ENCODE data around the gene ABHD5. TPM values are rescaled to one million over a fixed set of nuclear protein-coding genes. Genes with fewer than 3 reads are reported as not detected.

ABHD5 gene
- total and polyA plus RNA-seq, 2 of the 13 experiments (the other 11 are each of a cell fraction or from before 2014, with no cell fraction given) = 4.5 to 13.3 TPM

DNA sequence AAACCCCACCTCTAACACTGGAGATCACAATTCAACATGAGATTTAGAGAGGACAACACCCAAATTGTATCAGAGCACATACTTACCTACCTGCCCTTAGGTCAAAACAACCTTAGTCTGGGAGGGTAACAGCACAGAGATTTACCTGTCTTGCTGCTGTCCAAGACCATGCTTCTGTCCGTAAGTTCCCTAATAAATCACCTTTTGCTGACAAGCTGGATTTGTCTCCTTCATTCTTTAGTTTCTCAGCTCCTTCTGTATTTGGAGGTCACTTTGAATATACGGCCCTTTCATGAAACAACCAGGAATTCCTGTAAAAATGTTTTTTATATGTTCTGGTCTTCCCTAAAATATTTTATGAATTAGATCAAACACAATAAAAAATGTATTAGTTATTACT, 1.6 kb upstream of the ABHD5 start:
- no TSS peak for BruUV-seq (replicated peaks)
- CTCF ChIA-PET (ENCODE audit: low intra/inter-chr PET ratio, low total read pairs) = no interaction called here
- H2AFZ ChIP-seq (ENCODE audit: low read length) = no peak overlapping the region

DNA sequence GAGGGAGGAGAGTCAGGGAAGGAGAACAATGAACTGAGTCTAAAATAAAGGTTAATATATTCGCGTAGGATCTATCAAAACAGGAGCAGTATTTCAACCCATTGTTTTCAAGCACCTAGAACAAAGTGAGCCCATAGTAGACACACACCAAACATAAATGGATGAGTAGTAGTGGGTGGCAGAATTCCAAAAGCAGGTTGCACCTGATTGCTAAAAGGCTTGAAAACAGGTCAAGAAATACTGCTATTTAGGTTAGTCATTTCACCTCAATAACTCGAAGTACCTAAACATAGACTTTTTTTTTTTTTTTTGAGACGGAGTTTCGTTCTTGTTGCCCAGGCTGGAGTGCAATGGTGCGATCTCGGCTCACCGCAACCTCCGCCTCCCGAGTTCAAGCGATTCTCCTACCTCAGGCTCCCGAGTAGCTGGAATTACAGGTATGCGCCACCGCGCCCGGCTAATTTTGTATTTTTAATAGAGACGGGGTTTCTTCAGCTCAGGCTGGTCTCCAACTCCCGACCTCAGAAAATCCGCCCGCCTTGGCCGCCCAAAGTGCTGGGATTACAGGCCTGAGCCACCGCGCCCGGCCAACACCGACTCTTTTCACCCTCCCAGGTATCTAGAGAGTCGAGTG, 855 bp upstream of the ABHD5 start:
- POLR2A ChIA-PET = interaction anchor here (2.2 kb wide), 1 partner anchor 16 kb away, joined by 8 read pairs; no protein-coding TSS in a partner anchor
- Histone ChIP-seq H3K4me2 (ENCODE audit: low read depth, low read length) (peak overlapping the region; percentile 93), H2AFZ (ENCODE audit: low read length) (no peak overlapping the region), H3K36me3 (replicated peaks in 1 of 2; ENCODE audit: control insufficient read depth in 1 of 2, insufficient read depth in 2 of 2, low read length in 2 of 2) (no peaks in the 10 kb centered on the region), H3K4me1 (ENCODE audit: insufficient read depth, low read length) (peaks cover 27% of the 10 kb centered on the region), H3K4me3 (replicated peaks in 1 of 3; ENCODE audit: insufficient read depth in 1 of 3, low read depth in 2 of 3, low read length in 3 of 3) (peak overlapping the region in 1 of 3 experiments; percentile 82; a peak in 2 of 6 replicates), H4K20me1 (ENCODE audit: insufficient read depth, low read length) (no peaks in the 10 kb centered on the region), H3K27me3 (ENCODE audit: control insufficient read depth in 1 of 2, insufficient read depth in 2 of 2, low read length in 2 of 2) (no peaks in the 10 kb centered on the region), H3K79me2 (ENCODE audit: insufficient read depth, low read length) (peaks cover 12% of the 10 kb centered on the region), H3K9me3 (ENCODE audit: low read length) (no peaks in the 10 kb centered on the region), H3K9ac (ENCODE audit: insufficient read depth, low read depth, low read length) (no peak overlapping the region), H3K27ac (ENCODE audit: extremely low read length, insufficient read depth, low read length) (no peak overlapping the region)
- no peak for ATAC-seq
- intact Hi-C loops (cut with micrococcal nuclease; ENCODE audit: unreplicated experiment) = loop anchor here (2.0 kb wide), 2 partner anchors 67 to 145 kb away; partner anchors contain the start of gene ANO10
- DNase-seq (ENCODE audit: low spot score) = no peak
- FAIRE-seq = no peak
- in situ Hi-C loops (cut with HindIII; ENCODE audit: extremely low pct_ligation_motif_present, low pct_unique_long_range_greater_than_20kb) = no loop called here
- CTCF ChIA-PET (ENCODE audit: low intra/inter-chr PET ratio, low total read pairs) = no interaction called here
- 97% methylated on average over 26 of the region's 26 CpGs for WGBS (ENCODE audit: low lambda C conversion rate)
- no TSS peak for BruUV-seq (replicated peaks)
- no peak for TF ChIP-seq DPF2 (CRISPR knock-in tag; IDR thresholded peaks at IDR 0.05; ENCODE audit: borderline replicate concordance, low read depth)
- TF ChIP-seq ZNF317 (CRISPR knock-in tag; IDR thresholded peaks at IDR 0.05) = 0 out of 2 replicates have a peak, but pooled peaks have one; percentile 12
- TF ChIP-seq, protein P1, sequence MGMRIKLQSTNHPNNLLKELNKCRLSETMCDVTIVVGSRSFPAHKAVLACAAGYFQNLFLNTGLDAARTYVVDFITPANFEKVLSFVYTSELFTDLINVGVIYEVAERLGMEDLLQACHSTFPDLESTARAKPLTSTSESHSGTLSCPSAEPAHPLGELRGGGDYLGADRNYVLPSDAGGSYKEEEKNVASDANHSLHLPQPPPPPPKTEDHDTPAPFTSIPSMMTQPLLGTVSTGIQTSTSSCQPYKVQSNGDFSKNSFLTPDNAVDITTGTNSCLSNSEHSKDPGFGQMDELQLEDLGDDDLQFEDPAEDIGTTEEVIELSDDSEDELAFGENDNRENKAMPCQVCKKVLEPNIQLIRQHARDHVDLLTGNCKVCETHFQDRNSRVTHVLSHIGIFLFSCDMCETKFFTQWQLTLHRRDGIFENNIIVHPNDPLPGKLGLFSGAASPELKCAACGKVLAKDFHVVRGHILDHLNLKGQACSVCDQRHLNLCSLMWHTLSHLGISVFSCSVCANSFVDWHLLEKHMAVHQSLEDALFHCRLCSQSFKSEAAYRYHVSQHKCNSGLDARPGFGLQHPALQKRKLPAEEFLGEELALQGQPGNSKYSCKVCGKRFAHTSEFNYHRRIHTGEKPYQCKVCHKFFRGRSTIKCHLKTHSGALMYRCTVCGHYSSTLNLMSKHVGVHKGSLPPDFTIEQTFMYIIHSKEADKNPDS (CRISPR knock-in tag; IDR thresholded peaks at IDR 0.05) = no peak
- peak; percentile 10 for TF ChIP-seq MED8 (CRISPR knock-in tag; IDR thresholded peaks at IDR 0.05; ENCODE audit: insufficient replicate concordance)
- 0 out of 2 replicates have a peak, but pooled peaks have one; percentile 36 for TF ChIP-seq ZNF891 (CRISPR knock-in tag; IDR thresholded peaks at IDR 0.05)
- TF ChIP-seq, protein P2, sequence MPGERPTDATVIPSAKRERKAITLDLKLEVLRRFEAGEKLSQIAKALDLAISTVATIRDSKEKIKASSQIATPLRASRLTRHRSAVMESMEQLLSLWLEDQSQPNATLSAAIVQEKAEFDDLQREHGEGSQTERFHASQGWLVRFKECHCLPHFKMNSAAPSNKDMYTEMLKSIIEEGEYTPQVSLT (CRISPR knock-in tag; IDR thresholded peaks at IDR 0.05; ENCODE audit: borderline replicate concordance, low read depth) = 0 out of 2 replicates have a peak, but pooled peaks have one; percentile 62
- TF ChIP-seq, protein P3, sequence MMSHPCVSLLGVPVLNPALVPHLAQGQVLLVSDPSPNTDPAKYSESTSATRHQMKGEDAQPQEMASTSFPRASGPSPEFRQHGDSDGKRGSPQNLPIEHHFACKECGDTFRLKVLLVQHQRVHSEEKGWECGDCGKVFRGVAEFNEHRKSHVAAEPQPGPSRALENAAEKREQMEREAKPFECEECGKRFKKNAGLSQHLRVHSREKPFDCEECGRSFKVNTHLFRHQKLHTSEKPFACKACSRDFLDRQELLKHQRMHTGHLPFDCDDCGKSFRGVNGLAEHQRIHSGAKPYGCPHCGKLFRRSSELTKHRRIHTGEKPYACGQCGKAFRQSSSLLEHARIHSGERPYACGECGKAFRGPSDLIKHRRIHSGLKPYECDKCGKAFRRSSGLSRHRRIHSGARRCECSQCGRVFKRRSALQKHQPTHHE (CRISPR knock-in tag; IDR thresholded peaks at IDR 0.05; ENCODE audit: borderline replicate concordance) = 0 out of 2 replicates have a peak, but pooled peaks have one; percentile 16
- 0 out of 2 replicates have a peak, but pooled peaks have one; percentile 58 for TF ChIP-seq ZNF703 (CRISPR knock-in tag; IDR thresholded peaks at IDR 0.05; ENCODE audit: borderline replicate concordance)

More for the DNA sequence above, 1.6 kb upstream of the ABHD5 start:
- Histone ChIP-seq H3K4me1 (ENCODE audit: insufficient read depth, low read length) (peaks cover 27% of the 10 kb centered on the region), H3K79me2 (ENCODE audit: insufficient read depth, low read length) (peaks cover 12% of the 10 kb centered on the region), H3K36me3 (replicated peaks in 1 of 2; ENCODE audit: control insufficient read depth in 1 of 2, insufficient read depth in 2 of 2, low read length in 2 of 2) (no peaks in the 10 kb centered on the region), H3K9ac (ENCODE audit: insufficient read depth, low read depth, low read length) (no peak overlapping the region), H3K27ac (ENCODE audit: extremely low read length, insufficient read depth, low read length) (no peak overlapping the region), H3K4me3 (replicated peaks in 1 of 3; ENCODE audit: insufficient read depth in 1 of 3, low read depth in 2 of 3, low read length in 3 of 3) (no peak overlapping the region), H3K9me3 (ENCODE audit: low read length) (no peaks in the 10 kb centered on the region), H4K20me1 (ENCODE audit: insufficient read depth, low read length) (no peaks in the 10 kb centered on the region), H3K27me3 (ENCODE audit: control insufficient read depth in 1 of 2, insufficient read depth in 2 of 2, low read length in 2 of 2) (no peaks in the 10 kb centered on the region), H3K4me2 (ENCODE audit: low read depth, low read length) (no peak overlapping the region)
- TF ChIP-seq MAFK (conservative IDR thresholded peaks at IDR 0.05 in 1 of 2, IDR thresholded peaks at IDR 0.05 in 1 of 2; ENCODE audit: low read length in 2 of 2) = 0 out of 4 replicates have a peak, but pooled peaks of 1 of the 2 experiments have one; percentile 15
- no peak for TF ChIP-seq TBL1XR1 (IDR thresholded peaks at IDR 0.05; ENCODE audit: borderline replicate concordance, low read length, partially characterized antibody)
- FAIRE-seq = no peak
- in situ Hi-C loops (cut with HindIII; ENCODE audit: extremely low pct_ligation_motif_present, low pct_unique_long_range_greater_than_20kb) (no loop called here), intact Hi-C loops (cut with micrococcal nuclease; ENCODE audit: unreplicated experiment) (no loop called here)
- WGBS (ENCODE audit: low lambda C conversion rate) = 88% methylated on average over 2 of the region's 2 CpGs
- POLR2A ChIA-PET = no interaction called here
- no peak for ATAC-seq
- no peak for DNase-seq (ENCODE audit: low spot score)

Data from HepG2 (cell line).